CD4-positive, alpha-beta memory T cell (primary cell): Measurements from ENCODE around the gene ZPR1. TPM values are rescaled to one million over a fixed set of nuclear protein-coding genes. Genes with fewer than 3 reads are reported as not detected.

ENCODE experiments used
- CTCF ChIA-PET: fragments of 350-600 bp; sonication (Branson Sonifier 250); formaldehyde crosslinking; loops from one replicate; lab custom pipeline; 2021; ENCODE audit warnings: inconsistent platforms; ENCODE audit not compliant: partially characterized antibody; lab: Charles Lee
- POLR2A ChIA-PET: fragments of 350-600 bp; sonication (Branson Sonifier 250); formaldehyde crosslinking; loops from one replicate; lab custom pipeline; 2021; ENCODE audit not compliant: partially characterized antibody; lab: Charles Lee
- DNase-seq, 5 donors: peaks; one replicate each; pipeline versions ENCODE4 v3.0.0 to v3.0.0-alpha.2; 2020 to 2022; ENCODE audit warnings: mixed read lengths in 1 of 5
- H3K27ac ChIP-seq: one replicate; pipeline ENCODE4 v1.7.0; 2013; ENCODE audit warnings: low read depth, low read length
- H3K27me3 ChIP-seq: 2 replicates; pipeline ENCODE4 v1.7.0; 2013; ENCODE audit warnings: mild to moderate bottlenecking, low read length, moderate library complexity; ENCODE audit not compliant: insufficient read depth
- H3K36me3 ChIP-seq: 2 replicates; pipeline ENCODE4 v1.7.0; 2013; ENCODE audit warnings: mild to moderate bottlenecking, low read length, moderate library complexity; ENCODE audit not compliant: insufficient read depth
- H3K4me1 ChIP-seq: 2 replicates; pipeline ENCODE4 v1.7.0; 2013; ENCODE audit warnings: mild to moderate bottlenecking, low read length, moderate library complexity; ENCODE audit not compliant: insufficient read depth
- H3K4me3 ChIP-seq, 2 donors: one replicate each; pipeline ENCODE4 v1.7.0; 2013; ENCODE audit warnings: low read length in 2 of 2, mild to moderate bottlenecking in 1 of 2
- H3K9me3 ChIP-seq, 2 donors: one replicate each; pipeline ENCODE4 v1.7.0; 2013; ENCODE audit warnings: low read length in 2 of 2, control low read depth in 1 of 2; ENCODE audit not compliant: control insufficient read depth in 1 of 2
- H3K27ac Mint-ChIP-seq, 7 donors: one replicate each; pipeline ENCODE4 v1.8.0; 2020 to 2021; ENCODE audit warnings: mixed read lengths in 7 of 7, mild to moderate bottlenecking in 6 of 7, inconsistent platforms in 3 of 7, moderate library complexity in 3 of 7
- H3K27me3 Mint-ChIP-seq, 2 donors: one replicate each; pipeline ENCODE4 v1.8.0; 2020 to 2021; ENCODE audit warnings: mixed read lengths in 2 of 2
- H3K36me3 Mint-ChIP-seq, 2 donors: one replicate each; pipeline ENCODE4 v1.8.0; 2020 to 2021; ENCODE audit warnings: mixed read lengths in 2 of 2, inconsistent platforms in 1 of 2, mild to moderate bottlenecking in 1 of 2
- H3K4me1 Mint-ChIP-seq, 4 donors: one replicate each; pipeline ENCODE4 v1.8.0; 2020 to 2021; ENCODE audit warnings: mixed read lengths in 4 of 4, mild to moderate bottlenecking in 1 of 4
- H3K4me3 Mint-ChIP-seq, 8 donors: one replicate each; pipeline ENCODE4 v1.8.0; 2020 to 2021; ENCODE audit warnings: mixed read lengths in 8 of 8, mild to moderate bottlenecking in 7 of 8, moderate library complexity in 6 of 8, inconsistent platforms in 3 of 8
- H3K9me3 Mint-ChIP-seq, 8 donors: one replicate each; pipeline ENCODE4 v1.8.0; 2020 to 2021; ENCODE audit warnings: mixed read lengths in 8 of 8, mild to moderate bottlenecking in 5 of 8, inconsistent platforms in 3 of 8, moderate library complexity in 1 of 8
- intact Hi-C: fragments of 100-400 bp; cut with micrococcal nuclease; formaldehyde crosslinking; loops from one replicate; pipeline ENCODE4 v1.15.1; 2023
- polyA plus RNA-seq, 2 donors: library from polyadenylated mRNA; unstranded; fragments of 300-500 nt; fragmentation: Illumina TruSeq; gene quantifications; one replicate each; pipeline ENCODE4 v1.2.3, GENCODE V29; 2021
- total RNA-seq, 2 experiments: library from RNA; stranded (reverse); gene quantifications; one replicate each; pipeline ENCODE4 v1.2.3, GENCODE V29; 2021

Gene ZPR1
- total and polyA plus RNA-seq, 4 experiments from 2014 or later: 45.8 to 73.4 (median 53.8) TPM

GRCh38 chr11:116828632-116829524 lies 41.1 kb upstream of the ZPR1 start:
- H3K4me1 Mint-ChIP-seq: no peaks in the 10 kb centered on the region
- H3K36me3 Mint-ChIP-seq: no peaks in the 10 kb centered on the region
- H3K27ac ChIP-seq: no peak overlapping the region
- no peaks in the 10 kb centered on the region for H3K9me3 ChIP-seq
- H3K9me3 Mint-ChIP-seq: no peaks in the 10 kb centered on the region
- H3K4me3 ChIP-seq: no peak overlapping the region
- peak overlapping the region in 1 of 7 donors; percentile 73 for H3K27ac Mint-ChIP-seq
- H3K27me3 ChIP-seq: no peaks in the 10 kb centered on the region
- no peaks in the 10 kb centered on the region for H3K36me3 ChIP-seq
- no peak overlapping the region for H3K4me3 Mint-ChIP-seq
- ChIA-PET CTCF (no interaction called here), POLR2A (no interaction called here)
- DNase-seq: no peak
- H3K4me1 ChIP-seq: no peaks in the 10 kb centered on the region
- intact Hi-C loops: no loop called here
- H3K27me3 Mint-ChIP-seq: no peaks in the 10 kb centered on the region

GRCh38 chr11:116827461-116827860 lies 39.6 kb upstream of the ZPR1 start:
- no peaks in the 10 kb centered on the region for H3K9me3 ChIP-seq
- POLR2A ChIA-PET: no interaction called here

DNA sequence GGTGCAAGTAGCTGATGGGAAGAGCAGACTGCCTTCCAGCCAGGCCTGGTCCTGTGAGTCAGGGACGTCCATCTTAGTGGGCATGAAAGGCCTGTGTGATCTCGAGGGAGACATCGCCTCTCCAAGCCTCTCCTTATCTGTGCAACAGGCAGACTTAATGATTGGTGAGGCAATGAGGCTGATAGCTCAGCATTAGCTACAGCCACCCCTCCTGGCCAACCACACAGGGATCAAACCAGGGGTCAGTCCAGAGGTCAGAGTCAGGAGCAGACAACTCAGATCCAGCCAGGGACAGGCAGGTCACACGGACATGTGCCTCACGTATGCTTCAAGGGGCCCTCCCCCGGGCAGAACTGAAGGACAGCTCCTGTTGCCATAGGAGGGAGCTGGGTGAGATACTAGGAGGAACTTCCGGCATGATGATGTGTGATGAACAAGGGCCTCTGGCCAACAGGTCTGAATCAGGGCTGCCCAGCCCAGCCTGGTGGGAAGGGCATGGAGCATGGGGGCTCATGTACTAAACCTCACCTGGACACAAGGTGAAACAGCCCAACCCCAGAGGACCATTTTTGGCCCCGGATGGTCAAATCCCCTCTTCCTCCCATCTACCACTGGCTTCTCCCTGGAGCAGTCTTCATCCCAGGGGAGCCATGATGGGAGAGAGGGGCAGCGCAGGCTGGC lies 39.1 kb upstream of the ZPR1 start:
- Histone ChIP-seq H3K4me1 (no peaks in the 10 kb centered on the region), H3K36me3 (no peaks in the 10 kb centered on the region), H3K9me3 (no peaks in the 10 kb centered on the region), H3K27me3 (no peaks in the 10 kb centered on the region), H3K4me3 (no peak overlapping the region), H3K27ac (no peak overlapping the region)
- DNase-seq: no peak
- Mint-ChIP-seq H3K9me3 (no peaks in the 10 kb centered on the region), H3K4me3 (no peak overlapping the region), H3K36me3 (no peaks in the 10 kb centered on the region), H3K4me1 (no peaks in the 10 kb centered on the region), H3K27ac (no peak overlapping the region), H3K27me3 (no peaks in the 10 kb centered on the region)
- ChIA-PET POLR2A (no interaction called here), CTCF (interaction anchor here (0.8 to 1.0 kb wide), 2 partner anchors 9 to 27 kb away, joined by 3 to 4 read pairs; no protein-coding TSS in a partner anchor)
- intact Hi-C loops: no loop called here

More at GRCh38 chr11:116827461-116827860, 39.6 kb upstream of the ZPR1 start:
- H3K4me1 Mint-ChIP-seq: no peaks in the 10 kb centered on the region
- H3K27me3 ChIP-seq: no peaks in the 10 kb centered on the region
- no peaks in the 10 kb centered on the region for H3K36me3 Mint-ChIP-seq
- no peak overlapping the region for H3K27ac Mint-ChIP-seq
- DNase-seq: no peak
- no peaks in the 10 kb centered on the region for H3K27me3 Mint-ChIP-seq
- no peaks in the 10 kb centered on the region for H3K36me3 ChIP-seq
- intact Hi-C loops: no loop called here
- CTCF ChIA-PET: interaction anchor here (1.0 kb wide), 1 partner anchor 9 kb away, joined by 3 read pairs; no protein-coding TSS in a partner anchor
- H3K27ac ChIP-seq: no peak overlapping the region
- H3K4me1 ChIP-seq: no peaks in the 10 kb centered on the region
- H3K4me3 ChIP-seq: no peak overlapping the region
- H3K4me3 Mint-ChIP-seq: no peak overlapping the region
- H3K9me3 Mint-ChIP-seq: no peaks in the 10 kb centered on the region

GRCh38 chr11:116825854-116826750 lies 38.3 kb upstream of the ZPR1 start:
- Histone ChIP-seq H3K4me1 (no peaks in the 10 kb centered on the region), H3K27ac (no peak overlapping the region), H3K36me3 (no peaks in the 10 kb centered on the region), H3K27me3 (no peaks in the 10 kb centered on the region), H3K9me3 (no peaks in the 10 kb centered on the region), H3K4me3 (no peak overlapping the region)
- POLR2A ChIA-PET: no interaction called here
- Mint-ChIP-seq H3K36me3 (no peaks in the 10 kb centered on the region), H3K27ac (peak overlapping the region in 1 of 7 donors; percentile 68), H3K9me3 (no peaks in the 10 kb centered on the region), H3K4me3 (no peak overlapping the region), H3K27me3 (no peaks in the 10 kb centered on the region), H3K4me1 (no peaks in the 10 kb centered on the region)
- CTCF ChIA-PET: interaction anchor here (0.8 to 1.1 kb wide), 2 partner anchors 28 to 280 kb away, joined by 3 to 4 read pairs; no protein-coding TSS in a partner anchor
- DNase-seq: no peak
- intact Hi-C loops: no loop called here

DNA sequence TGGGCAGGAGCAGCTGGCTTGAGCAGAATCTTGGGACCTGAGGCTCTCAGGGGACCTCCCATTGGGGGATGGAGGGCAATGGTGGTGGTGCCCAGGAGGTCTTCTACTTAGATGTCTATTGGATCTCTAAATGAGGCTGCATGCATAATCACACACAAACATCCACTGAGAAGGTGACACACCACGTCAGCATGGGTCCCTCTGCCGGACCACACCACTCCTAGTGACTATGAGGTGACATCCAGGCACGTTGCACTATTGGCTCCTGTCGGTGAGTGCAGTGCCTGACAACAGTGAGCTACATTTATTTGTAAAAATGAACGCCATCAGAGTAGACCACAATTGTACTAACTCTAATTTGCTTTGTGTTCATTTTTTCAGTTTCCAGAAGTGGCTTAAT lies 37.6 kb upstream of the ZPR1 start:
- H3K36me3 ChIP-seq: no peaks in the 10 kb centered on the region
- no peaks in the 10 kb centered on the region for H3K36me3 Mint-ChIP-seq
- no peaks in the 10 kb centered on the region for H3K27me3 Mint-ChIP-seq
- ChIA-PET CTCF (interaction anchor here (1.1 kb wide), 1 partner anchor 281 kb away, joined by 3 read pairs; no protein-coding TSS in a partner anchor), POLR2A (no interaction called here)
- no peak overlapping the region for H3K27ac Mint-ChIP-seq
- H3K9me3 Mint-ChIP-seq: no peaks in the 10 kb centered on the region
- no peaks in the 10 kb centered on the region for H3K27me3 ChIP-seq
- H3K27ac ChIP-seq: no peak overlapping the region
- no peak overlapping the region for H3K4me3 ChIP-seq
- no peaks in the 10 kb centered on the region for H3K9me3 ChIP-seq
- no peak for DNase-seq
- no peak overlapping the region for H3K4me3 Mint-ChIP-seq
- intact Hi-C loops: no loop called here
- H3K4me1 Mint-ChIP-seq: no peaks in the 10 kb centered on the region
- no peaks in the 10 kb centered on the region for H3K4me1 ChIP-seq

- Histone ChIP-seq H3K9me3 (no peaks in the 10 kb centered on the region), H3K4me1 (no peaks in the 10 kb centered on the region), H3K27ac (no peak within 1 kb of the TSS), H3K36me3 (no peaks in the 10 kb centered on the region), H3K27me3 (no peaks in the 10 kb centered on the region), H3K4me3 (no peak within 1 kb of the TSS)
- Mint-ChIP-seq H3K27ac (no peak within 1 kb of the TSS), H3K27me3 (no peaks in the 10 kb centered on the region), H3K4me3 (no peak within 1 kb of the TSS), H3K36me3 (no peaks in the 10 kb centered on the region), H3K9me3 (no peaks in the 10 kb centered on the region), H3K4me1 (no peaks in the 10 kb centered on the region)
- ChIA-PET CTCF (interaction anchor here (1.3 to 1.5 kb wide), 2 partner anchors 11 to 13 kb away, joined by 3 to 7 read pairs; no protein-coding TSS in a partner anchor), POLR2A (interaction anchor here (0.7 kb wide), 1 partner anchor 67 kb away, joined by 3 read pairs; no protein-coding TSS in a partner anchor)
- intact Hi-C loops: no loop called here
- DNase-seq: no peak
Measured at GRCh38 chr11:116823031-116823843, 35.4 kb upstream of the ZPR1 start, which contains the start of gene APOA4. APOA4 (minus strand) TSS chr11:116823304; CDS start chr11:116823191, 113 bp downstream.
